Gastrocnemius medialis (tissue), 4 donors: ENCODE measurements around the gene MAPK1. TPM values are rescaled to one million over a fixed set of nuclear protein-coding genes. Genes with fewer than 3 reads are reported as not detected.
"Not testable (repeated sequence)": the region's sequence is repeated elsewhere in the genome, so short reads cannot be mapped to it uniquely, and the experiment has no call there.

Experiments
- ATAC-seq, 2 donors: fragments of 150-250 bp; one replicate each; pipeline ENCODE4 v1.9.1; 2016
- DNase-seq, 2 donors: peaks; one replicate each; pipeline ENCODE4 v3.0.0-alpha.2; 2019
- H3K27ac ChIP-seq, 4 donors: fragments of 200-600 bp; sonication (generic); 1 replicate in 1 of 4; 2 replicates in 3 of 4; pipeline ENCODE4 v1.5.1; 2016 to 2018; ENCODE audit warnings: mild to moderate bottlenecking in 2 of 4, moderate library complexity in 1 of 4
- H3K27me3 ChIP-seq, 3 donors: fragments of 200-600 bp; sonication (generic) in 2 of 3; 1 replicate in 1 of 3; 2 replicates in 2 of 3; pipeline versions ENCODE4 v1.5.1 to v1.6.0; 2016 to 2019; ENCODE audit warnings: mild to moderate bottlenecking in 1 of 3, moderate library complexity in 1 of 3
- H3K36me3 ChIP-seq, 2 donors: fragments of 200-600 bp; sonication (generic) in 1 of 2; one replicate each; pipeline ENCODE4 v1.5.1; 2017 to 2018
- H3K4me1 ChIP-seq, 2 donors: fragments of 200-600 bp; sonication (generic) in 1 of 2; one replicate each; pipeline ENCODE4 v1.5.1; 2016 to 2017; ENCODE audit warnings: mild to moderate bottlenecking in 2 of 2
- H3K4me3 ChIP-seq, 4 donors: fragments of 200-600 bp; sonication (generic) in 3 of 4; 1 replicate in 1 of 4; 2 replicates in 3 of 4; pipeline ENCODE4 v1.5.1; 2016 to 2019; ENCODE audit warnings: mild to moderate bottlenecking in 2 of 4
- H3K9me3 ChIP-seq, 3 donors: fragments of 200-600 bp; sonication (generic) in 2 of 3; 1 replicate in 1 of 3; 2 replicates in 2 of 3; pipeline ENCODE4 v1.5.1; 2016 to 2019
- CTCF ChIP-seq, 5 experiments: fragments of 450-650 bp in 3 of 5; fragments of 200-600 bp in 2 of 5; sonication (generic) in 2 of 5; IDR thresholded peaks in 4 of 5; conservative IDR thresholded peaks in 1 of 5; 1 replicate in 4 of 5; 2 replicates in 1 of 5; pipeline ENCODE4 v1.5.1; 2016 to 2019; ENCODE audit warnings: antibody characterized with exemption in 5 of 5, mild to moderate bottlenecking in 3 of 5, moderate library complexity in 3 of 5
- POLR2A ChIP-seq, 2 donors: fragments of 450-650 bp; IDR thresholded peaks; one replicate each; pipeline ENCODE4 v1.6.1; 2017; ENCODE audit warnings: antibody characterized with exemption in 2 of 2, mild to moderate bottlenecking in 2 of 2, moderate library complexity in 2 of 2
- in situ Hi-C, 4 donors: fragments of 200-750 bp; cut with MboI; loops; one replicate each; pipeline versions ENCODE4 v1.15.0 to v1.8.0; 2017; ENCODE audit warnings: low sequenced_read_pairs in 4 of 4
- intact Hi-C: fragments of 100-400 bp; cut with DNase I; formaldehyde crosslinking; loops from one replicate; pipeline ENCODE4 v1.15.1; 2023; ENCODE audit warnings: low total_unique reads
- total RNA-seq, 4 donors: library from RNA; depleted of rRNA; stranded (reverse); fragments of >200 nt; gene quantifications; one replicate each; pipeline versions ENCODE4 v1.1.0 to v1.2.3, GENCODE V29; 2016

Gene MAPK1
- total RNA-seq, 4 donors from 2014 or later, result 39.8 to 79.5 (median 57.2) TPM

- TF ChIP-seq CTCF (IDR thresholded peaks at IDR 0.05 in 4 of 5, conservative IDR thresholded peaks at IDR 0.05 in 1 of 5) (no peak), POLR2A (IDR thresholded peaks at IDR 0.05) (no peak)
- ATAC-seq (no peak), DNase-seq (no peak)
- Histone ChIP-seq H3K36me3 (no peaks in the 10 kb centered on the region), H3K27ac (no peak overlapping the region), H3K4me3 (no peak overlapping the region), H3K4me1 (no peaks in the 10 kb centered on the region), H3K9me3 (no peaks in the 10 kb centered on the region), H3K27me3 (no peaks in the 10 kb centered on the region)
- in situ Hi-C loops (no loop called here), intact Hi-C loops (no loop called here)
Measured at GRCh38 chr22:21876486-21877176, 9.2 kb upstream of the MAPK1 start.

GRCh38 chr22:21874953-21875352 is 7.5 kb upstream of the MAPK1 start:
- intact Hi-C loops, H3K27ac ChIP-seq, H3K4me3 ChIP-seq, H3K27me3 ChIP-seq, ATAC-seq, H3K9me3 ChIP-seq, in situ Hi-C loops, H3K36me3 ChIP-seq, DNase-seq, H3K4me1 ChIP-seq: not testable (repeated sequence)

GRCh38 chr22:21873619-21874018 is 6.2 kb upstream of the MAPK1 start:
- intact Hi-C loops (no loop called here), in situ Hi-C loops (no loop called here)
- Histone ChIP-seq H3K27me3 (no peaks in the 10 kb centered on the region), H3K9me3 (no peaks in the 10 kb centered on the region), H3K27ac (no peak overlapping the region), H3K4me3 (no peak overlapping the region), H3K4me1 (peaks cover 0 to 5% of the 10 kb centered on the region in 2 donors), H3K36me3 (no peaks in the 10 kb centered on the region)
- no peak for ATAC-seq
- DNase-seq, result no peak
- TF ChIP-seq CTCF (IDR thresholded peaks at IDR 0.05 in 4 of 5, conservative IDR thresholded peaks at IDR 0.05 in 1 of 5), result no peak
- no peak for TF ChIP-seq POLR2A (IDR thresholded peaks at IDR 0.05)

GRCh38 chr22:21872741-21873140 is 5.3 kb upstream of the MAPK1 start:
- H3K4me3 ChIP-seq, H3K27ac ChIP-seq, in situ Hi-C loops, H3K27me3 ChIP-seq, intact Hi-C loops, DNase-seq, ATAC-seq, H3K9me3 ChIP-seq, H3K36me3 ChIP-seq: not testable (repeated sequence)
- peaks cover 0 to 12% of the 10 kb centered on the region in 2 donors for H3K4me1 ChIP-seq

- H3K4me1 ChIP-seq, result peaks cover 27 to 35% of the 10 kb centered on the region in 2 donors
- no peaks in the 10 kb centered on the region for H3K36me3 ChIP-seq
- in situ Hi-C loops, result no loop called here
- TF ChIP-seq POLR2A (IDR thresholded peaks at IDR 0.05) (no peak), CTCF (IDR thresholded peaks at IDR 0.05 in 4 of 5, conservative IDR thresholded peaks at IDR 0.05 in 1 of 5) (no peak)
- DNase-seq (no peak), ATAC-seq (no peak)
- H3K9me3 ChIP-seq, result no peaks in the 10 kb centered on the region
- peak overlapping the region in 2 of 4 donors; percentile 83 to 95 for H3K4me3 ChIP-seq
- peak overlapping the region in 2 of 4 donors; percentile 91 to 93 for H3K27ac ChIP-seq
- intact Hi-C loops, result loop anchor here (5.0 kb wide), 1 partner anchor 69 kb away; no protein-coding TSS in a partner anchor
- no peaks in the 10 kb centered on the region for H3K27me3 ChIP-seq
Measured at GRCh38 chr22:21868651-21869050, 1.2 kb upstream of the MAPK1 start.
